VCaP (cell line): Measurements from ENCODE around the gene EPOP.

Experiments used
- H3K27ac ChIP-seq: fragments of 450-650 bp; 2 replicates; pipeline ENCODE4 v1.5.1; 2017
- TF ChIP-seq, protein P1 (sequence below): fragments of 450-650 bp; conservative IDR thresholded peaks from 2 replicates; pipeline ENCODE4 v1.5.1; 2017; ENCODE audit warnings: mild to moderate bottlenecking, moderate library complexity

Gene EPOP

DNA sequence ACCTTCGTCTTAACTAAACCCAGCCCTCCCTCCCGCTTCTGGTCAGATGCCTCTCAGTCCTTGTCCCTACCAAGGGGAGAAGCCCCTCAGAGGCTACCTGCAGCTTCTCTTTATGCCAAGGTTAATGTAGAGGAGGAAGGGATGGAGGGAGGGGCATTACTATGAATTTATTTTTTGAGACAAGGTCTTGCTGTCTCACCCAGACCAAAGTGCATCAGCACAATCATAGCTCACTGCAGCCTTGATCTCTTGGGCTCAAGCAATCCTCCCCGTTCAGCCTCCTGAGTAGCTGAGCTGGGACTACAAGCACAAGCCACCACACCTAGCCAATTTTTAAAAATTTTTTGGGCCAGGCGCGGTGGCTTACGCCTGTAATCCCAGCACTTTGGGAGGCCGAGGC lies 15.3 kb downstream of the EPOP start:
- H3K27ac ChIP-seq = no peak overlapping the region
- TF ChIP-seq, protein P1, sequence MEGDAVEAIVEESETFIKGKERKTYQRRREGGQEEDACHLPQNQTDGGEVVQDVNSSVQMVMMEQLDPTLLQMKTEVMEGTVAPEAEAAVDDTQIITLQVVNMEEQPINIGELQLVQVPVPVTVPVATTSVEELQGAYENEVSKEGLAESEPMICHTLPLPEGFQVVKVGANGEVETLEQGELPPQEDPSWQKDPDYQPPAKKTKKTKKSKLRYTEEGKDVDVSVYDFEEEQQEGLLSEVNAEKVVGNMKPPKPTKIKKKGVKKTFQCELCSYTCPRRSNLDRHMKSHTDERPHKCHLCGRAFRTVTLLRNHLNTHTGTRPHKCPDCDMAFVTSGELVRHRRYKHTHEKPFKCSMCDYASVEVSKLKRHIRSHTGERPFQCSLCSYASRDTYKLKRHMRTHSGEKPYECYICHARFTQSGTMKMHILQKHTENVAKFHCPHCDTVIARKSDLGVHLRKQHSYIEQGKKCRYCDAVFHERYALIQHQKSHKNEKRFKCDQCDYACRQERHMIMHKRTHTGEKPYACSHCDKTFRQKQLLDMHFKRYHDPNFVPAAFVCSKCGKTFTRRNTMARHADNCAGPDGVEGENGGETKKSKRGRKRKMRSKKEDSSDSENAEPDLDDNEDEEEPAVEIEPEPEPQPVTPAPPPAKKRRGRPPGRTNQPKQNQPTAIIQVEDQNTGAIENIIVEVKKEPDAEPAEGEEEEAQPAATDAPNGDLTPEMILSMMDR = no peak

DNA sequence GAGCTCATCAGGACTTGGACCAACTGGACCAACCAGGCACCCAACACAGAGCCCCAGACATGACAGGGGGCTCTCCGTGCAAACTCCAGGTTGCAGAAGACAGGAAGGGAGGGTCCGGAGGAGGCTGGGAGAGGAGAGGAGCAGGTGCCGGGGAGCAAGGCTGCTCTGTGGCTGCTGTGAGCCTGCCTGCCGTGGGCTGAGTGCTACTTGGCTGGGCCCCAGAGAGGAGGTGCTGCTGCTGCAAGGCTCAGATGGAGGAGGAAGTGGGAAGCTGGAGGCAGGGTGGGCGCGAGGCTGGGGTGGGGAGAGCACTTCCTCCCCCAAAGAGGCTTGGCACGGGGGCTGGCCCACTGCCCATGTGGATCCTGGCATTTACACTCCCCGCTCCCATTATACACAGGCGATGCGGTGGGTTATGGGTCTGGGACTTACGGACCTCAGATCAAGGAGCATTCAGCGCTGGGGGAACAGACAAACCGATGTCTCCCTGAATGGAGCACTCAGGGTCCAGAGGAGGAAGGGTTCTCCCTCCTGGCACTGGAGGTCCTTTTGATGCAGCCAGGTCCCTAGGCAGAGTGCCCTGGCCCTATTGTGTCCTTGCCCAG lies 15.9 kb downstream of the EPOP start:
- TF ChIP-seq, protein P1 = no peak
- H3K27ac ChIP-seq = no peak overlapping the region

GRCh38 chr17:38657824-38658740 lies 16.7 kb downstream of the EPOP start:
- H3K27ac ChIP-seq = no peak overlapping the region
- TF ChIP-seq, protein P1 = no peak

- TF ChIP-seq, protein P1 = no peak
- H3K27ac ChIP-seq = no peak overlapping the region
Measured at GRCh38 chr17:38656959-38657823, 17.6 kb downstream of the EPOP start.

GRCh38 chr17:38654411-38655398 lies 20.1 kb downstream of the EPOP start:
- TF ChIP-seq, protein P1 = no peak
- H3K27ac ChIP-seq = no peak overlapping the region

DNA sequence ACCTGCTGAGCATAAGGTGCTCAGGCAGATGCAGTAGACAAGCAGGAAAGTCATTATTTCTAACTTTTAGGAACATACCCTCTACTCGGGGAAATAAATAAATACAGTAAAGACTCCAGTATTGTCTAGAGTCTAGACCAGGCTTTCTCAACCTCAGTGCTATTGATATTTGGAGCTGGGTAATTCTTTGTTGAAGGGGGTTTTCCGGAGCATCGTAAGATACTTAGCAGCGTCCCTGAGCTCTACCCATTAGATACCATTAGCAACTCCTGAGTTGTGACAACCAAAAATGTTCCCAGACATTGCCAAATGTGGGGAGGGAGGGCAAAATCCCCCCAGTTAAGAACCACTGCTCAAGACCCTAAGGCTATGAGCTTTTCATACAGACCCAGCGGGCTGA lies 21.1 kb downstream of the EPOP start:
- no peak overlapping the region for H3K27ac ChIP-seq
- TF ChIP-seq, protein P1 = no peak
